Measurements from ENCODE around the gene MRPL33. TPM values are rescaled to one million over a fixed set of nuclear protein-coding genes. Genes with fewer than 3 reads are reported as not detected.

MRPL33 gene
- total RNA-seq, 1 donor from 2014 or later = 27.4 TPM

GRCh38 chr2:27828305-27828704 lies 56.8 kb downstream of the MRPL33 start:
- Mint-ChIP-seq H3K27me3 (no peaks in the 10 kb centered on the region), H3K36me3 (ENCODE audit: low read depth) (peaks cover 27% of the 10 kb centered on the region), H3K4me1 (no peaks in the 10 kb centered on the region), H3K27ac (no peak overlapping the region), H3K4me3 (no peak overlapping the region), H3K9me3 (peaks cover 11% of the 10 kb centered on the region)
- POLR2A ChIA-PET = no interaction called here
- no peak for DNase-seq
- CTCF ChIA-PET = no interaction called here
- TF ChIP-seq, protein P1, sequence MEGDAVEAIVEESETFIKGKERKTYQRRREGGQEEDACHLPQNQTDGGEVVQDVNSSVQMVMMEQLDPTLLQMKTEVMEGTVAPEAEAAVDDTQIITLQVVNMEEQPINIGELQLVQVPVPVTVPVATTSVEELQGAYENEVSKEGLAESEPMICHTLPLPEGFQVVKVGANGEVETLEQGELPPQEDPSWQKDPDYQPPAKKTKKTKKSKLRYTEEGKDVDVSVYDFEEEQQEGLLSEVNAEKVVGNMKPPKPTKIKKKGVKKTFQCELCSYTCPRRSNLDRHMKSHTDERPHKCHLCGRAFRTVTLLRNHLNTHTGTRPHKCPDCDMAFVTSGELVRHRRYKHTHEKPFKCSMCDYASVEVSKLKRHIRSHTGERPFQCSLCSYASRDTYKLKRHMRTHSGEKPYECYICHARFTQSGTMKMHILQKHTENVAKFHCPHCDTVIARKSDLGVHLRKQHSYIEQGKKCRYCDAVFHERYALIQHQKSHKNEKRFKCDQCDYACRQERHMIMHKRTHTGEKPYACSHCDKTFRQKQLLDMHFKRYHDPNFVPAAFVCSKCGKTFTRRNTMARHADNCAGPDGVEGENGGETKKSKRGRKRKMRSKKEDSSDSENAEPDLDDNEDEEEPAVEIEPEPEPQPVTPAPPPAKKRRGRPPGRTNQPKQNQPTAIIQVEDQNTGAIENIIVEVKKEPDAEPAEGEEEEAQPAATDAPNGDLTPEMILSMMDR (IDR thresholded peaks at IDR 0.05) = no peak
- intact Hi-C loops (cut with micrococcal nuclease) = no loop called here
- no peak for ATAC-seq (ENCODE audit: low read depth)

Other genes starting within 250 kb of the MRPL33 start
- 45.4 and 48.7 TPM in 2 replicates for gene ZNF512, start 188.7 kb upstream of the MRPL33 start, total RNA-seq
- gene CCDC121, start 142.7 kb upstream of the MRPL33 start, total RNA-seq = 0.69 and 0.71 TPM in 2 replicates
- 36.9 and 39.3 TPM in 2 replicates for gene GPN1, start 142.7 kb upstream of the MRPL33 start, total RNA-seq
- 28.1 and 30.9 TPM in 2 replicates for gene SUPT7L, start 108.1 kb upstream of the MRPL33 start, total RNA-seq
- gene SLC4A1AP, start 107.8 kb upstream of the MRPL33 start, total RNA-seq = 21.4 and 22.0 TPM in 2 replicates
- 2.5 and 3.1 TPM in 2 replicates for gene RBKS, start 118.7 kb downstream of the MRPL33 start, total RNA-seq
- 51.9 and 55.6 TPM in 2 replicates for gene BABAM2, start 119.0 kb downstream of the MRPL33 start, total RNA-seq